GM12878 (cell line): ENCODE measurements around the gene LRRC74B. TPM values are rescaled to one million over a fixed set of nuclear protein-coding genes. Genes with fewer than 3 reads are reported as not detected.

Source experiments
- ATAC-seq: fragments of 200-7000 bp; cut with Tn5 transposase; 3 replicates; pipeline ENCODE4 v1.9.1; 2020; ENCODE audit warnings: mild to moderate bottlenecking, moderate library complexity
- BruUV-seq: library from RNA; stranded (reverse); fragments of 400-500 nt; replicated peaks from 2 replicates; lab custom pipeline; 2021; lab: Mats Ljungman, UMichigan
- CTCF ChIA-PET: fragments of 300-600 bp; sonication (Branson Sonifier 250); formaldehyde crosslinking; extraction: SDS; loops from one replicate; lab custom pipeline; 2021; ENCODE audit warnings: inconsistent platforms; lab: Yijun Ruan, JAX
- POLR2A ChIA-PET: fragments of 350-600 bp; formaldehyde crosslinking; extraction: SDS; loops from one replicate; lab custom pipeline; 2021; ENCODE audit warnings: inconsistent platforms; lab: Charles Lee
- RAD21 ChIA-PET: fragments of 300-600 bp; sonication (Branson Sonifier 250); formaldehyde crosslinking; loops from one replicate; lab custom pipeline; 2023; ENCODE audit warnings: antibody characterized with exemption; ENCODE audit not compliant: unreplicated experiment; lab: Charles Lee
- SMC1A ChIA-PET: fragments of 300-600 bp; sonication (Branson Sonifier 250); formaldehyde crosslinking; loops from one replicate; lab custom pipeline; 2023; ENCODE audit not compliant: unreplicated experiment, uncharacterized antibody; lab: Charles Lee
- DNase-seq: peaks from one replicate; pipeline ENCODE4 v3.0.0-alpha.2; 2011; ENCODE audit warnings: low read depth, low spot score
- FAIRE-seq: peaks from 3 replicates; lab custom pipeline; 2011; peaks lifted over from hg19 to GRCh38; lab: Jason Lieb, UNC
- H2AFZ ChIP-seq: 2 replicates; pipeline ENCODE4 v1.6.0; 2011; ENCODE audit warnings: low read depth, low read length, control low read depth; ENCODE audit not compliant: control insufficient read depth
- H3K27ac ChIP-seq: 2 replicates; pipeline ENCODE4 v1.5.1; 2011; ENCODE audit warnings: control low read depth; ENCODE audit not compliant: control insufficient read depth, insufficient read depth
- H3K27me3 ChIP-seq, 2 experiments: replicated peaks in 1 of 2; 2 replicates each; pipeline versions ENCODE4 v1.6.0 to v1.6.1; 2011; ENCODE audit warnings: low read length in 1 of 2; ENCODE audit not compliant: control insufficient read depth in 2 of 2, insufficient read depth in 2 of 2
- H3K36me3 ChIP-seq, 2 experiments: 2 replicates each; pipeline ENCODE4 v1.5.1; 2011; ENCODE audit warnings: low read length in 1 of 2; ENCODE audit not compliant: control insufficient read depth in 2 of 2, insufficient read depth in 2 of 2
- H3K4me1 ChIP-seq: 2 replicates; pipeline ENCODE4 v1.6.1; 2011; ENCODE audit warnings: mild to moderate bottlenecking, low read length, moderate library complexity, mixed read lengths; ENCODE audit not compliant: control insufficient read depth, insufficient read depth
- H3K4me2 ChIP-seq: 2 replicates; pipeline ENCODE4 v1.6.0; 2011; ENCODE audit warnings: control low read depth; ENCODE audit not compliant: control insufficient read depth, insufficient read depth
- H3K4me3 ChIP-seq: fragments of 200-600 bp; sonication (generic); 2 replicates; pipeline ENCODE4 v1.5.1; 2016
- H3K79me2 ChIP-seq: 2 replicates; pipeline ENCODE4 v1.6.0; 2011; ENCODE audit warnings: low read length; ENCODE audit not compliant: control insufficient read depth, insufficient read depth
- H3K9ac ChIP-seq: 2 replicates; pipeline ENCODE4 v1.8.0; 2011; ENCODE audit warnings: low read length, control low read depth, mixed read lengths; ENCODE audit not compliant: control insufficient read depth, insufficient read depth
- H3K9me3 ChIP-seq: replicated peaks from 3 replicates; pipeline ENCODE4 v1.5.1; 2011; ENCODE audit warnings: mild to moderate bottlenecking, low read length; ENCODE audit not compliant: control insufficient read depth, insufficient read depth
- H4K20me1 ChIP-seq: 2 replicates; pipeline ENCODE4 v1.6.0; 2011; ENCODE audit not compliant: control insufficient read depth, insufficient read depth
- ETV6 ChIP-seq, 2 experiments: fragments of 450-650 bp in 1 of 2; IDR thresholded peaks in 1 of 2; conservative IDR thresholded peaks in 1 of 2; 2 replicates each; pipeline ENCODE4 v1.6.1; 2014; ENCODE audit warnings: antibody characterized with exemption in 1 of 2, borderline replicate concordance in 1 of 2, low read depth in 1 of 2, mild to moderate bottlenecking in 1 of 2, moderate library complexity in 1 of 2
- RB1 ChIP-seq: fragments of 450-650 bp; formaldehyde crosslinking; IDR thresholded peaks from 2 replicates; pipeline ENCODE4 v1.6.1; 2017; ENCODE audit warnings: mild to moderate bottlenecking, borderline replicate concordance
- RUNX3 ChIP-seq: IDR thresholded peaks from 2 replicates; pipeline ENCODE4 v1.6.1; 2012; ENCODE audit warnings: low read length, inconsistent platforms
- SUPT20H ChIP-seq: IDR thresholded peaks from 2 replicates; pipeline ENCODE4 v1.6.1; 2011; ENCODE audit warnings: low read depth, mild to moderate bottlenecking, low read length, moderate library complexity, borderline replicate concordance; ENCODE audit not compliant: control insufficient read depth
- WGBS: methylation state at CpG from one replicate; pipeline ENCODE4 v1.1.6; 2016; ENCODE audit warnings: low lambda C conversion rate; ENCODE audit not compliant: insufficient replicate concordance, insufficient coverage; ENCODE audit errors: missing lambda C conversion rate; 5-methylcytosine and 5-hydroxymethylcytosine counted together
- in situ Hi-C: fragments of 300-500 bp; cut with MboI; formaldehyde crosslinking; loops from 9 replicates; pipeline ENCODE4 v1.14.3; 2018; ENCODE audit warnings: mixed read lengths
- intact Hi-C: fragments of 100-400 bp; cut with micrococcal nuclease; formaldehyde crosslinking; loops from one replicate; pipeline ENCODE4 v1.14.2; 2022; ENCODE audit not compliant: unreplicated experiment
- polyA plus RNA-seq, 11 experiments: library from polyadenylated mRNA; depleted of rRNA in 4 of 11; unstranded in 6 of 11; stranded (reverse) in 5 of 11; fragments of >200 nt; fragmentation: Nextera tagmentation in 4 of 11; fragmentation: Illumina TruSeq in 1 of 11; extraction: Ambion mirVana in 4 of 11; extraction: Trizol in 1 of 11; gene quantifications; 1 replicate in 1 of 11; 2 replicates in 10 of 11; pipeline versions ENCODE4 v1.2.1 to v1.2.3, GENCODE V29; 2011 to 2016; ENCODE audit warnings: inconsistent platforms in 2 of 11, missing spikeins in 2 of 11, low read depth in 1 of 11
- total RNA-seq, 4 experiments: library from RNA; depleted of rRNA in 3 of 4; stranded (reverse); fragments of >200 nt in 3 of 4; fragmentation: Illumina TruSeq in 1 of 4; extraction: Trizol in 1 of 4; gene quantifications; 2 replicates each; pipeline versions ENCODE4 v1.2.1 to v1.2.3, GENCODE V29; 2013 to 2021
- TF ChIP-seq, protein P1 (sequence below): fragments of 450-650 bp; IDR thresholded peaks from 2 replicates; pipeline ENCODE4 v1.6.1; 2017; ENCODE audit warnings: mild to moderate bottlenecking, moderate library complexity

Gene LRRC74B
- total and polyA plus RNA-seq, 10 of the 15 experiments (the other 5 are each of a cell fraction or from before 2014, with no cell fraction given), result not detected

DNA sequence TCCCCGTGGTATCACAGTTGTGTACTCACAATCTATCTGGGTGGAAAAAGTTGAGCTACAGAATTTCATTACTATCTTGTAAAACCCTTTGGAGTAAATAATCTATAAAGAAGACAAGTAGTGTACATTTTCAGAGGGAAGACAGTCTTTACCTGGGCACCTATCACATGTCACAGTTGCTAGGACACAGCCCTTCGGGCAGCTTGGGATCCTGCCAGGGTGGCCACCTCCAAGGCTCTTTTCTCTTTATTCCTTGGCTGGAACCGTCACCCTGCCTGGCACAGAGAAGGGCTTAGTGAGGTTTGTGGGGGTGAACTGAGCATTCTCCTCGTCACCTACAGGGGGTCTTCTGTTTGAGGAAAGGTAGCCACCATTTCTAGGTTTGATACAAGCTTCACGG is 23.6 kb downstream of the LRRC74B start:
- ATAC-seq, result no peak
- Histone ChIP-seq H2AFZ (no peak overlapping the region), H3K4me2 (no peak overlapping the region)
- WGBS, result 27% methylated on average over 5 of the region's 5 CpGs
- TF ChIP-seq RUNX3, result no peak
- no peak for TF ChIP-seq SUPT20H
- TF ChIP-seq, protein P1, sequence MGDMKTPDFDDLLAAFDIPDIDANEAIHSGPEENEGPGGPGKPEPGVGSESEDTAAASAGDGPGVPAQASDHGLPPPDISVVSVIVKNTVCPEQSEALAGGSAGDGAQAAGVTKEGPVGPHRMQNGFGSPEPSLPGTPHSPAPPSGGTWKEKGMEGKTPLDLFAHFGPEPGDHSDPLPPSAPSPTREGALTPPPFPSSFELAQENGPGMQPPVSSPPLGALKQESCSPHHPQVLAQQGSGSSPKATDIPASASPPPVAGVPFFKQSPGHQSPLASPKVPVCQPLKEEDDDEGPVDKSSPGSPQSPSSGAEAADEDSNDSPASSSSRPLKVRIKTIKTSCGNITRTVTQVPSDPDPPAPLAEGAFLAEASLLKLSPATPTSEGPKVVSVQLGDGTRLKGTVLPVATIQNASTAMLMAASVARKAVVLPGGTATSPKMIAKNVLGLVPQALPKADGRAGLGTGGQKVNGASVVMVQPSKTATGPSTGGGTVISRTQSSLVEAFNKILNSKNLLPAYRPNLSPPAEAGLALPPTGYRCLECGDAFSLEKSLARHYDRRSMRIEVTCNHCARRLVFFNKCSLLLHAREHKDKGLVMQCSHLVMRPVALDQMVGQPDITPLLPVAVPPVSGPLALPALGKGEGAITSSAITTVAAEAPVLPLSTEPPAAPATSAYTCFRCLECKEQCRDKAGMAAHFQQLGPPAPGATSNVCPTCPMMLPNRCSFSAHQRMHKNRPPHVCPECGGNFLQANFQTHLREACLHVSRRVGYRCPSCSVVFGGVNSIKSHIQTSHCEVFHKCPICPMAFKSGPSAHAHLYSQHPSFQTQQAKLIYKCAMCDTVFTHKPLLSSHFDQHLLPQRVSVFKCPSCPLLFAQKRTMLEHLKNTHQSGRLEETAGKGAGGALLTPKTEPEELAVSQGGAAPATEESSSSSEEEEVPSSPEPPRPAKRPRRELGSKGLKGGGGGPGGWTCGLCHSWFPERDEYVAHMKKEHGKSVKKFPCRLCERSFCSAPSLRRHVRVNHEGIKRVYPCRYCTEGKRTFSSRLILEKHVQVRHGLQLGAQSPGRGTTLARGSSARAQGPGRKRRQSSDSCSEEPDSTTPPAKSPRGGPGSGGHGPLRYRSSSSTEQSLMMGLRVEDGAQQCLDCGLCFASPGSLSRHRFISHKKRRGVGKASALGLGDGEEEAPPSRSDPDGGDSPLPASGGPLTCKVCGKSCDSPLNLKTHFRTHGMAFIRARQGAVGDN, result no peak
- TF ChIP-seq ETV6 (conservative IDR thresholded peaks at IDR 0.05 in 1 of 2, IDR thresholded peaks at IDR 0.05 in 1 of 2; ENCODE audit: borderline replicate concordance in 1 of 2, low read depth in 1 of 2), result no peak
- TF ChIP-seq RB1, result no peak
- TF ChIP-seq, all 136 proteins: peak for 0
- no peaks in the 10 kb centered on the region for H3K9me3 ChIP-seq
- no peaks in the 10 kb centered on the region for H4K20me1 ChIP-seq
- BruUV-seq, result no TSS peak
- ChIA-PET CTCF (no interaction called here), SMC1A (no interaction called here), RAD21 (no interaction called here), POLR2A (no interaction called here)
- FAIRE-seq (no peak), DNase-seq (no peak)
- intact Hi-C loops (no loop called here), in situ Hi-C loops (no loop called here)
- H3K27ac ChIP-seq, result no peak overlapping the region
- H3K79me2 ChIP-seq, result no peaks in the 10 kb centered on the region
- H3K4me1 ChIP-seq, result peaks cover 5% of the 10 kb centered on the region
- H3K36me3 ChIP-seq, result no peaks in the 10 kb centered on the region
- no peak overlapping the region for H3K9ac ChIP-seq
- no peaks in the 10 kb centered on the region; a peak in 1 of 4 replicates for H3K27me3 ChIP-seq
- no peak overlapping the region for H3K4me3 ChIP-seq
